ENCODE results near the gene LIM2. TPM values are rescaled to one million over a fixed set of nuclear protein-coding genes. Genes with fewer than 3 reads are reported as not detected.
"Not testable (repeated sequence)": the region's sequence is repeated elsewhere in the genome, so short reads cannot be mapped to it uniquely, and the experiment has no call there.

LIM2 gene
- not detected for polyA plus RNA-seq (2013, experiment 1 of 2; ENCODE audit: insufficient read length)
- not detected for polyA plus RNA-seq (2013, experiment 2 of 2; ENCODE audit: insufficient read length)

GRCh38 chr19:51387924-51388389 lies at the start of gene LIM2:
Gene LIM2, minus strand, starts transcription at chr19:51387974. Its CDS starts 531 bp downstream, at chr19:51387443.
- DNase-seq: no peak

- DNase-seq: no peak
Observed at GRCh38 chr19:51434456-51434855, 46.7 kb upstream of the LIM2 start.

GRCh38 chr19:51433043-51433442 lies 45.3 kb upstream of the LIM2 start:
- no peak for DNase-seq

GRCh38 chr19:51431124-51431523 lies 43.4 kb upstream of the LIM2 start:
- DNase-seq: no peak

- no peak for DNase-seq
Observed at GRCh38 chr19:51430221-51430620, 42.4 kb upstream of the LIM2 start.

- no peak for DNase-seq
Observed at GRCh38 chr19:51427201-51427600, 39.4 kb upstream of the LIM2 start.

GRCh38 chr19:51422053-51422448 lies 34.3 kb upstream of the LIM2 start:
- peak; percentile 74 for DNase-seq

GRCh38 chr19:51421229-51422052 lies 33.7 kb upstream of the LIM2 start:
- DNase-seq: no peak

GRCh38 chr19:51420511-51420910 lies 32.7 kb upstream of the LIM2 start:
- DNase-seq: not testable (repeated sequence)

GRCh38 chr19:51418707-51419106 lies 30.9 kb upstream of the LIM2 start:
- DNase-seq: no peak

GRCh38 chr19:51417810-51418157 lies 30.0 kb upstream of the LIM2 start:
- DNase-seq: no peak

GRCh38 chr19:51417107-51417809 lies 29.5 kb upstream of the LIM2 start, which contains the start of gene SIGLEC10:
Gene SIGLEC10, minus strand, starts transcription at chr19:51417642. Its CDS starts 61 bp downstream, at chr19:51417581.
- no peak for DNase-seq

- not testable (repeated sequence) for DNase-seq
Observed at GRCh38 chr19:51416422-51416821, 28.6 kb upstream of the LIM2 start.

- DNase-seq: no peak
Observed at GRCh38 chr19:51415187-51415586, 27.4 kb upstream of the LIM2 start.

GRCh38 chr19:51410950-51411748 lies 23.4 kb upstream of the LIM2 start:
- no peak for DNase-seq

- no peak for DNase-seq
Observed at GRCh38 chr19:51407511-51408131, 19.8 kb upstream of the LIM2 start.

- DNase-seq: no peak
Observed at GRCh38 chr19:51402117-51402516, 14.3 kb upstream of the LIM2 start.

GRCh38 chr19:51399936-51400335 lies 12.2 kb upstream of the LIM2 start:
- not testable (repeated sequence) for DNase-seq

- no peak for DNase-seq
Observed at GRCh38 chr19:51399231-51399630, 11.5 kb upstream of the LIM2 start.

- peak; percentile 12 for DNase-seq
Observed at GRCh38 chr19:51398096-51398704, 10.4 kb upstream of the LIM2 start.

GRCh38 chr19:51397453-51397852 lies 9.7 kb upstream of the LIM2 start:
- DNase-seq: peak; percentile 55

- no peak for DNase-seq
Observed at GRCh38 chr19:51396175-51396574, 8.4 kb upstream of the LIM2 start.
